PC-3 (cell line): ENCODE measurements around the gene SRGAP1. TPM values are rescaled to one million over a fixed set of nuclear protein-coding genes. Genes with fewer than 3 reads are reported as not detected.

Experiments
- ATAC-seq: fragments of 200-7000 bp; cut with Tn5 transposase; 2 replicates; pipeline ENCODE4 v1.9.1; 2020; ENCODE audit warnings: mild to moderate bottlenecking, moderate library complexity
- BruUV-seq: library from RNA; stranded (reverse); fragments of 400-500 nt; replicated peaks from 2 replicates; lab custom pipeline; 2021; lab: Mats Ljungman, UMichigan
- CTCF ChIA-PET: fragments of 300-600 bp; sonication (Branson Sonifier 250); formaldehyde crosslinking; loops from one replicate; lab custom pipeline; 2022; ENCODE audit warnings: antibody characterized with exemption; lab: Charles Lee
- POLR2A ChIA-PET: fragments of 300-600 bp; sonication (Branson Sonifier 250); formaldehyde crosslinking; loops from one replicate; lab custom pipeline; 2022; ENCODE audit warnings: antibody characterized with exemption; ENCODE audit not compliant: unreplicated experiment; lab: Charles Lee
- DNase-seq: peaks from one replicate; pipeline ENCODE4 v3.0.0-alpha.2; 2015
- H2AFZ ChIP-seq: fragments of 300-600 bp; sonication (generic); 2 replicates; pipeline ENCODE4 v1.6.0; 2016; ENCODE audit warnings: antibody characterized with exemption, low read length
- H3F3A ChIP-seq: fragments of 300-600 bp; sonication (generic); one replicate; pipeline ENCODE4 v1.6.0; 2017; ENCODE audit warnings: antibody characterized with exemption, low read length, control low read depth, mild to moderate bottlenecking; ENCODE audit not compliant: unreplicated experiment
- H3K27ac ChIP-seq: fragments of 300-600 bp; sonication (generic); 2 replicates; pipeline ENCODE4 v1.5.1; 2016; ENCODE audit warnings: mild to moderate bottlenecking, low read length
- H3K27me3 ChIP-seq: fragments of 300-600 bp; sonication (generic); 2 replicates; pipeline ENCODE4 v1.6.1; 2016; ENCODE audit warnings: low read length, mixed read lengths
- H3K36me3 ChIP-seq: fragments of 300-600 bp; sonication (generic); 2 replicates; pipeline ENCODE4 v1.6.1; 2016; ENCODE audit warnings: low read depth, mixed run types, low read length, mixed read lengths
- H3K4me1 ChIP-seq: fragments of 300-600 bp; sonication (generic); 2 replicates; pipeline ENCODE4 v1.5.1; 2016; ENCODE audit warnings: low read length; ENCODE audit not compliant: insufficient read depth
- H3K4me2 ChIP-seq: fragments of 300-600 bp; sonication (generic); 2 replicates; pipeline ENCODE4 v1.6.0; 2016; ENCODE audit warnings: low read length
- H3K4me3 ChIP-seq: fragments of 300-600 bp; sonication (generic); 2 replicates; pipeline ENCODE4 v1.5.1; 2016; ENCODE audit warnings: mild to moderate bottlenecking, low read length, mixed read lengths
- H3K79me2 ChIP-seq: fragments of 300-600 bp; sonication (generic); 2 replicates; pipeline ENCODE4 v1.6.1; 2017; ENCODE audit warnings: low read length, mixed read lengths
- H3K9ac ChIP-seq: fragments of 300-600 bp; sonication (generic); 2 replicates; pipeline ENCODE4 v1.6.0; 2016; ENCODE audit warnings: mild to moderate bottlenecking, low read length
- H3K9me2 ChIP-seq: fragments of 300-600 bp; sonication (generic); replicated peaks from 2 replicates; pipeline ENCODE4 v1.6.1; 2016; ENCODE audit warnings: mixed run types, low read length, mixed read lengths
- H3K9me3 ChIP-seq: fragments of 300-600 bp; sonication (generic); 2 replicates; pipeline ENCODE4 v1.6.1; 2016; ENCODE audit warnings: low read length, mixed read lengths
- H4K20me1 ChIP-seq: fragments of 300-600 bp; sonication (generic); 2 replicates; pipeline ENCODE4 v1.6.1; 2016; ENCODE audit warnings: low read length, mixed read lengths
- CTCF ChIP-seq: fragments of 300-600 bp; sonication (generic); conservative IDR thresholded peaks from 2 replicates; pipeline ENCODE4 v1.5.1; 2017; ENCODE audit warnings: antibody characterized with exemption, low read depth, mild to moderate bottlenecking, low read length
- EZH2 ChIP-seq: fragments of 300-600 bp; sonication (generic); IDR thresholded peaks from one replicate; pipeline ENCODE4 v1.6.1; 2017; ENCODE audit warnings: antibody characterized with exemption, mild to moderate bottlenecking, low read length; ENCODE audit not compliant: unreplicated experiment
- EZH2phosphoT487 ChIP-seq: fragments of 300-600 bp; sonication (generic); IDR thresholded peaks from 2 replicates; pipeline ENCODE4 v1.6.1; 2018; ENCODE audit warnings: mild to moderate bottlenecking, antibody characterized with exemption, low read length, borderline replicate concordance
- intact Hi-C: fragments of 100-400 bp; cut with micrococcal nuclease; formaldehyde crosslinking; loops from 2 replicates; pipeline ENCODE4 v1.9.0; 2023
- total RNA-seq: library from RNA; depleted of rRNA; stranded (reverse); fragments of >200 nt; gene quantifications from 2 replicates; pipeline ENCODE4 v1.2.3, GENCODE V29; 2014

The SRGAP1 gene
- total RNA-seq, 1 experiment from 2014 or later = 11.0 TPM

GRCh38 chr12:63863658-63864453, 19.4 kb downstream of the SRGAP1 start:
- H3K9me2 ChIP-seq = no peaks in the 10 kb centered on the region
- peaks cover 6% of the 10 kb centered on the region for H3F3A ChIP-seq
- no peaks in the 10 kb centered on the region; the same call in 1 of the 2 replicates for H3K36me3 ChIP-seq
- ATAC-seq (peak; percentile 50), DNase-seq (peak; percentile 56)
- peaks cover 89% of the 10 kb centered on the region for H3K79me2 ChIP-seq
- H3K9me3 ChIP-seq = no peaks in the 10 kb centered on the region
- peak overlapping the region; percentile 41; the same call in 1 of the 2 replicates for H3K4me3 ChIP-seq
- ChIA-PET POLR2A (no interaction called here), CTCF (no interaction called here)
- H3K4me2 ChIP-seq = peak overlapping the region; percentile 81
- 0 out of 2 replicates have a peak overlapping the region, but pooled peaks have one; percentile 18 for H2AFZ ChIP-seq
- peak overlapping the region; percentile 41 for H3K9ac ChIP-seq
- no peak for TF ChIP-seq EZH2phosphoT487
- no peak for TF ChIP-seq EZH2
- no peak for TF ChIP-seq CTCF
- no peaks in the 10 kb centered on the region for H3K27me3 ChIP-seq
- BruUV-seq = no TSS peak
- no peaks in the 10 kb centered on the region for H4K20me1 ChIP-seq
- intact Hi-C loops = loop anchor here (2.0 to 5.0 kb wide), 2 partner anchors 19 to 223 kb away; partner anchors contain the start of gene SRGAP1
- peak overlapping the region; percentile 89 for H3K27ac ChIP-seq
- H3K4me1 ChIP-seq = peaks cover 44% of the 10 kb centered on the region

GRCh38 chr12:63864454-63864706, 19.9 kb downstream of the SRGAP1 start:
- Histone ChIP-seq H3K9me2 (no peaks in the 10 kb centered on the region), H3F3A (peaks cover 6% of the 10 kb centered on the region), H3K4me1 (peaks cover 50% of the 10 kb centered on the region), H3K4me3 (peak overlapping the region; percentile 41; the same call in 1 of the 2 replicates), H4K20me1 (no peaks in the 10 kb centered on the region), H3K4me2 (peak overlapping the region; percentile 81), H3K27me3 (no peaks in the 10 kb centered on the region), H3K27ac (peak overlapping the region; percentile 89), H2AFZ (no peak overlapping the region), H3K36me3 (no peaks in the 10 kb centered on the region; the same call in 1 of the 2 replicates), H3K9me3 (no peaks in the 10 kb centered on the region), H3K79me2 (peaks cover 89% of the 10 kb centered on the region), H3K9ac (no peak overlapping the region)
- ChIA-PET POLR2A (no interaction called here), CTCF (no interaction called here)
- ATAC-seq = no peak
- DNase-seq = no peak
- no TSS peak for BruUV-seq
- no peak for TF ChIP-seq EZH2
- TF ChIP-seq CTCF = no peak
- TF ChIP-seq EZH2phosphoT487 = no peak
- intact Hi-C loops = loop anchor here (5.0 kb wide), 1 partner anchor 223 kb away; no protein-coding TSS in a partner anchor

GRCh38 chr12:63865448-63865847, 20.9 kb downstream of the SRGAP1 start:
- Histone ChIP-seq H3K27ac (no peak overlapping the region), H3K27me3 (no peaks in the 10 kb centered on the region), H2AFZ (no peak overlapping the region), H3F3A (peaks cover 4% of the 10 kb centered on the region), H3K9ac (no peak overlapping the region), H3K4me1 (peaks cover 54% of the 10 kb centered on the region), H3K4me3 (no peak overlapping the region), H3K9me3 (no peaks in the 10 kb centered on the region), H4K20me1 (no peaks in the 10 kb centered on the region), H3K36me3 (no peaks in the 10 kb centered on the region; the same call in 1 of the 2 replicates), H3K79me2 (peaks cover 89% of the 10 kb centered on the region), H3K4me2 (no peak overlapping the region), H3K9me2 (no peaks in the 10 kb centered on the region)
- ChIA-PET CTCF (no interaction called here), POLR2A (no interaction called here)
- BruUV-seq = no TSS peak
- no peak for DNase-seq
- TF ChIP-seq EZH2 (no peak), CTCF (no peak), EZH2phosphoT487 (no peak)
- intact Hi-C loops = no loop called here
- ATAC-seq = no peak
